ENCODE measurements around the gene WWOX. TPM values are rescaled to one million over a fixed set of nuclear protein-coding genes. Genes with fewer than 3 reads are reported as not detected.

Gene WWOX
- total RNA-seq, 1 experiment from 2014 or later, result 28.3 TPM

DNA sequence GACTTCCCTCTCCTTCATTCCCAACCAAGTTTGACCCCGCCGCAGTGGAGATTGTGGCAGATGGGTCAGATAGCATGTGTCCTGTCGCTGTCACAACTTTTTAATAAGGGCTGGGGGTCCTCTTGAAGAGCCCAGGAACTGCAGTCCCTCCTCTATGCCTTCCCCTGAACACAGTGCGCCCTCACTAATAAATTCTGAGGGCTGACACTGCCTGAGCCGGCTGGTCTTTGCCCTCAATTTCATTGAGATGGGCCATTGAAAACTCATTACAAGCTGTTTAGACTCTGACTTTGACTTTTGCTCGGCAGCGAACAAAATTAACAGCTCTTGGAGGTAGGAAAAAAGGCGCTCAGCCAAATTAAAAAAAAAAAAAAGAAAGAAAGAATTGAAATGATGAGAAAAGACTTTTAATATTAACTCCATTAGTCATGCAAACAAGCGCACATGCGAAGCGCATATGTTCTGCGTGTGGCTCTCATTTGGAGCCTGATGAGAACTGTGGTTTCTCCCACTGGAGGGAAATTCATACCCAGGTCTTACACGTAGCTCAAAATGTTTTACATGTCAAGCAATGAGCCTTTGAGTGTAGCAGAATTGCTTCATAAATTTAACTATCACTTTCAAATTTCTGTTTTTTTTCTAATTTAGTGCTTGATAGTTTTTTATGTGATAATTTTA, 704.7 kb downstream of the WWOX start:
- ChIA-PET CTCF (no interaction called here), POLR2A (ENCODE audit: unreplicated experiment) (no interaction called here)
- Histone ChIP-seq H3K27ac (ENCODE audit: low read length) (no peak overlapping the region), H3K9me2 (replicated peaks; ENCODE audit: low read length) (no peaks in the 10 kb centered on the region), H3K4me3 (ENCODE audit: low read length) (no peak overlapping the region), H3K4me2 (ENCODE audit: low read length) (no peak overlapping the region), H2AFZ (ENCODE audit: low read length) (no peak overlapping the region), H4K20me1 (ENCODE audit: low read length) (no peaks in the 10 kb centered on the region), H3K27me3 (ENCODE audit: low read length) (no peaks in the 10 kb centered on the region), H3F3A (ENCODE audit: low read length, unreplicated experiment) (no peaks in the 10 kb centered on the region), H3K9me3 (ENCODE audit: low read length) (no peaks in the 10 kb centered on the region), H3K9ac (ENCODE audit: low read length) (no peak overlapping the region), H3K79me2 (ENCODE audit: low read length) (no peaks in the 10 kb centered on the region), H3K36me3 (ENCODE audit: low read depth, low read length) (no peaks in the 10 kb centered on the region), H3K4me1 (ENCODE audit: insufficient read depth, low read length) (no peaks in the 10 kb centered on the region)
- BruUV-seq (replicated peaks), result no TSS peak
- intact Hi-C loops (cut with micrococcal nuclease), result no loop called here
- no peak for ATAC-seq
- no peak for DNase-seq
- no peak for TF ChIP-seq CTCF (conservative IDR thresholded peaks at IDR 0.05; ENCODE audit: low read depth, low read length)
- TF ChIP-seq EZH2 (IDR thresholded peaks at IDR 0.05; ENCODE audit: low read length, unreplicated experiment), result no peak
- TF ChIP-seq EZH2phosphoT487 (IDR thresholded peaks at IDR 0.05; ENCODE audit: borderline replicate concordance, low read length), result no peak

GRCh38 chr16:78805556-78805955, 706.1 kb downstream of the WWOX start:
- POLR2A ChIA-PET (ENCODE audit: unreplicated experiment), result no interaction called here

More at GRCh38 chr16:78805556-78805955, 706.1 kb downstream of the WWOX start:
- DNase-seq (no peak), ATAC-seq (no peak)
- CTCF ChIA-PET, result no interaction called here
- Histone ChIP-seq H3K79me2 (ENCODE audit: low read length) (no peaks in the 10 kb centered on the region), H2AFZ (ENCODE audit: low read length) (no peak overlapping the region), H3K9me3 (ENCODE audit: low read length) (no peaks in the 10 kb centered on the region), H3F3A (ENCODE audit: low read length, unreplicated experiment) (no peaks in the 10 kb centered on the region), H4K20me1 (ENCODE audit: low read length) (no peaks in the 10 kb centered on the region), H3K27ac (ENCODE audit: low read length) (no peak overlapping the region), H3K4me2 (ENCODE audit: low read length) (no peak overlapping the region), H3K4me3 (ENCODE audit: low read length) (no peak overlapping the region), H3K27me3 (ENCODE audit: low read length) (no peaks in the 10 kb centered on the region), H3K4me1 (ENCODE audit: insufficient read depth, low read length) (no peaks in the 10 kb centered on the region), H3K36me3 (ENCODE audit: low read depth, low read length) (no peaks in the 10 kb centered on the region), H3K9me2 (replicated peaks; ENCODE audit: low read length) (no peaks in the 10 kb centered on the region), H3K9ac (ENCODE audit: low read length) (no peak overlapping the region)
- BruUV-seq (replicated peaks), result no TSS peak
- TF ChIP-seq EZH2phosphoT487 (IDR thresholded peaks at IDR 0.05; ENCODE audit: borderline replicate concordance, low read length), result no peak
- no peak for TF ChIP-seq CTCF (conservative IDR thresholded peaks at IDR 0.05; ENCODE audit: low read depth, low read length)
- TF ChIP-seq EZH2 (IDR thresholded peaks at IDR 0.05; ENCODE audit: low read length, unreplicated experiment), result no peak
- intact Hi-C loops (cut with micrococcal nuclease), result no loop called here
